HG03571 (cell line): ENCODE data around the gene ENO2.

Experiments
- ATAC-seq: cut with Tn5 transposase; IDR thresholded peaks from one replicate; pipeline ENCODE4 v1.9.1; 2021; ENCODE audit not compliant: unreplicated experiment

ENO2 gene

GRCh38 chr12:6912164-6912935 is 2.0 kb upstream of the ENO2 start:
- ATAC-seq: no peak

GRCh38 chr12:6914947-6915788 is 788 bp downstream of the ENO2 start:
- ATAC-seq: no peak

- ATAC-seq: no peak
Measured at GRCh38 chr12:6915789-6916285, 1.5 kb downstream of the ENO2 start.

- ATAC-seq: no peak
Measured at GRCh38 chr12:6916426-6917200, 2.2 kb downstream of the ENO2 start.

GRCh38 chr12:6917491-6918231 is 3.3 kb downstream of the ENO2 start:
- ATAC-seq: no peak

- ATAC-seq: no peak
Measured at GRCh38 chr12:6919588-6919987, 5.2 kb downstream of the ENO2 start.

- no peak for ATAC-seq
Measured at GRCh38 chr12:6921539-6921938, 7.2 kb downstream of the ENO2 start.

- no peak for ATAC-seq
Measured at GRCh38 chr12:6921996-6922946, 7.9 kb downstream of the ENO2 start.

GRCh38 chr12:6923003-6923732 is 8.8 kb downstream of the ENO2 start:
- ATAC-seq: no peak

GRCh38 chr12:6923851-6924250 is 9.5 kb downstream of the ENO2 start:
- ATAC-seq: no peak

- ATAC-seq: no peak
Measured at GRCh38 chr12:6925239-6925539, 10.8 kb downstream of the ENO2 start.

- no peak for ATAC-seq
Measured at GRCh38 chr12:6925540-6926279, 11.3 kb downstream of the ENO2 start.

- no peak for ATAC-seq
Measured at GRCh38 chr12:6927379-6928021, 13.1 kb downstream of the ENO2 start, which contains the start of gene ATN1. Gene ATN1 (plus strand): TSS chr12:6927959. CDS start chr12:6934002, 6,043 bp downstream.

GRCh38 chr12:6928022-6928702 is 13.8 kb downstream of the ENO2 start:
- ATAC-seq: no peak

- ATAC-seq: no peak
Measured at GRCh38 chr12:6928703-6929407, 14.5 kb downstream of the ENO2 start.
